ENCODE measurements around the gene DEGS1.

Gene DEGS1

DNA sequence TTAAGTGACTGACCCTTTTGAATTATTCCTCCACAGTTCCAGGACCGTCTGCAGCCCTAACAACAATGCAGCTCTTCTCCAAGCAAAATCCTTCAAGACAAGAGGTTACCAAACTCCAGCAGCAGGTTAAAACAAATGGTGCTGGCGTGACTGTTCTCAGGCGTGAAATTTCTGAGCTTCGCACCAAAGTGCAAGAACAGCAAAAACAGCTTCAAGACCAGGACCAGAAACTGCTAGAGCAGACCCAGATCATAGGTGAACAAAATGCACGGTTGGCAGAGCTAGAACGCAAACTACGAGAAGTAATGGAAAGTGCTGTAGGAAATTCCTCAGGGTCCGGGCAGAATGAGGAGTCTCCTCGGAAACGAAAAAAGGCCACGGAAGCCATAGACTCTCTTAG, 25.7 kb upstream of the DEGS1 start:
- TF ChIP-seq, protein P1, sequence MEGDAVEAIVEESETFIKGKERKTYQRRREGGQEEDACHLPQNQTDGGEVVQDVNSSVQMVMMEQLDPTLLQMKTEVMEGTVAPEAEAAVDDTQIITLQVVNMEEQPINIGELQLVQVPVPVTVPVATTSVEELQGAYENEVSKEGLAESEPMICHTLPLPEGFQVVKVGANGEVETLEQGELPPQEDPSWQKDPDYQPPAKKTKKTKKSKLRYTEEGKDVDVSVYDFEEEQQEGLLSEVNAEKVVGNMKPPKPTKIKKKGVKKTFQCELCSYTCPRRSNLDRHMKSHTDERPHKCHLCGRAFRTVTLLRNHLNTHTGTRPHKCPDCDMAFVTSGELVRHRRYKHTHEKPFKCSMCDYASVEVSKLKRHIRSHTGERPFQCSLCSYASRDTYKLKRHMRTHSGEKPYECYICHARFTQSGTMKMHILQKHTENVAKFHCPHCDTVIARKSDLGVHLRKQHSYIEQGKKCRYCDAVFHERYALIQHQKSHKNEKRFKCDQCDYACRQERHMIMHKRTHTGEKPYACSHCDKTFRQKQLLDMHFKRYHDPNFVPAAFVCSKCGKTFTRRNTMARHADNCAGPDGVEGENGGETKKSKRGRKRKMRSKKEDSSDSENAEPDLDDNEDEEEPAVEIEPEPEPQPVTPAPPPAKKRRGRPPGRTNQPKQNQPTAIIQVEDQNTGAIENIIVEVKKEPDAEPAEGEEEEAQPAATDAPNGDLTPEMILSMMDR (IDR thresholded peaks at IDR 0.05; ENCODE audit: low read length) = no peak
- no peak for TF ChIP-seq EZH2 (optimal IDR thresholded peaks at IDR 0.05; ENCODE audit: low read depth, low read length)
- no peak for TF ChIP-seq EZH2phosphoT487 (IDR thresholded peaks at IDR 0.05; ENCODE audit: low read length)
- Histone ChIP-seq H3K36me3 (replicated peaks; ENCODE audit: insufficient read depth, low read length) (peaks cover 13% of the 10 kb centered on the region), H3K27ac (ENCODE audit: low read length) (no peak overlapping the region), H3K9me3 (replicated peaks; ENCODE audit: insufficient read depth, low read length) (no peaks in the 10 kb centered on the region), H3K9ac (ENCODE audit: low read length) (no peak overlapping the region), H3K9me2 (replicated peaks; ENCODE audit: insufficient read depth, low read length) (no peaks in the 10 kb centered on the region), H3K27me3 (replicated peaks; ENCODE audit: insufficient read depth, low read length) (no peaks in the 10 kb centered on the region), H3K4me1 (ENCODE audit: low read length) (no peaks in the 10 kb centered on the region), H2AFZ (ENCODE audit: low read length) (no peak overlapping the region), H3F3A (ENCODE audit: insufficient read depth, low read length) (no peaks in the 10 kb centered on the region), H3K4me3 (ENCODE audit: low read length) (no peak overlapping the region), H4K20me1 (ENCODE audit: insufficient read depth, low read length) (no peaks in the 10 kb centered on the region), H3K4me2 (ENCODE audit: low read depth, low read length) (no peak overlapping the region), H3K79me2 (ENCODE audit: low read length) (no peaks in the 10 kb centered on the region)
- DNase-seq = no peak

GRCh38 chr1:224159541-224159940, 23.5 kb upstream of the DEGS1 start:
- TF ChIP-seq EZH2 (optimal IDR thresholded peaks at IDR 0.05; ENCODE audit: low read depth, low read length) (no peak), EZH2phosphoT487 (IDR thresholded peaks at IDR 0.05; ENCODE audit: low read length) (no peak)
- TF ChIP-seq, protein P1 (IDR thresholded peaks at IDR 0.05; ENCODE audit: low read length) = no peak
- Histone ChIP-seq H3K9me2 (replicated peaks; ENCODE audit: insufficient read depth, low read length) (no peaks in the 10 kb centered on the region), H3K79me2 (ENCODE audit: low read length) (no peaks in the 10 kb centered on the region), H4K20me1 (ENCODE audit: insufficient read depth, low read length) (no peaks in the 10 kb centered on the region), H2AFZ (ENCODE audit: low read length) (no peak overlapping the region), H3K9ac (ENCODE audit: low read length) (no peak overlapping the region), H3K4me1 (ENCODE audit: low read length) (no peaks in the 10 kb centered on the region), H3F3A (ENCODE audit: insufficient read depth, low read length) (no peaks in the 10 kb centered on the region), H3K4me3 (ENCODE audit: low read length) (no peak overlapping the region), H3K27me3 (replicated peaks; ENCODE audit: insufficient read depth, low read length) (no peaks in the 10 kb centered on the region), H3K4me2 (ENCODE audit: low read depth, low read length) (no peak overlapping the region), H3K36me3 (replicated peaks; ENCODE audit: insufficient read depth, low read length) (peaks cover 13% of the 10 kb centered on the region), H3K27ac (ENCODE audit: low read length) (no peak overlapping the region), H3K9me3 (replicated peaks; ENCODE audit: insufficient read depth, low read length) (no peaks in the 10 kb centered on the region)
- no peak for DNase-seq

- H3K27ac ChIP-seq (ENCODE audit: low read length) = no peak overlapping the region
Measured at GRCh38 chr1:224160171-224160682, 22.8 kb upstream of the DEGS1 start.

More at GRCh38 chr1:224160171-224160682, 22.8 kb upstream of the DEGS1 start:
- Histone ChIP-seq H3K4me3 (ENCODE audit: low read length) (no peak overlapping the region), H3K9me3 (replicated peaks; ENCODE audit: insufficient read depth, low read length) (no peaks in the 10 kb centered on the region), H3K36me3 (replicated peaks; ENCODE audit: insufficient read depth, low read length) (peaks cover 13% of the 10 kb centered on the region), H3K9me2 (replicated peaks; ENCODE audit: insufficient read depth, low read length) (no peaks in the 10 kb centered on the region), H3K4me1 (ENCODE audit: low read length) (no peaks in the 10 kb centered on the region), H3K79me2 (ENCODE audit: low read length) (no peaks in the 10 kb centered on the region), H3F3A (ENCODE audit: insufficient read depth, low read length) (no peaks in the 10 kb centered on the region), H2AFZ (ENCODE audit: low read length) (no peak overlapping the region), H3K9ac (ENCODE audit: low read length) (no peak overlapping the region), H3K27me3 (replicated peaks; ENCODE audit: insufficient read depth, low read length) (no peaks in the 10 kb centered on the region), H3K4me2 (ENCODE audit: low read depth, low read length) (no peak overlapping the region), H4K20me1 (ENCODE audit: insufficient read depth, low read length) (no peaks in the 10 kb centered on the region)
- no peak for DNase-seq
- TF ChIP-seq EZH2phosphoT487 (IDR thresholded peaks at IDR 0.05; ENCODE audit: low read length) (no peak), EZH2 (optimal IDR thresholded peaks at IDR 0.05; ENCODE audit: low read depth, low read length) (no peak)
- TF ChIP-seq, protein P1 (IDR thresholded peaks at IDR 0.05; ENCODE audit: low read length) = no peak

Measured in MM.1S (cell line).